K562 (cell line): ENCODE data around the gene TCP11. TPM values are rescaled to one million over a fixed set of nuclear protein-coding genes. Genes with fewer than 3 reads are reported as not detected.

Experiments
- BHLHE40 ChIP-seq: IDR thresholded peaks from 2 replicates; pipeline ENCODE4 v1.6.1; 2011; ENCODE audit warnings: low read length, improper control_type of control experiment
- CREBBP ChIP-seq: IDR thresholded peaks from one replicate; pipeline ENCODE4 v1.6.1; 2012; ENCODE audit warnings: low read depth, mild to moderate bottlenecking, control low read depth, inconsistent platforms, low read length
- DMBX1 ChIP-seq: fragments of 250-450 bp; sonication (Bioruptor Pico); IDR thresholded peaks from 2 replicates; pipeline ENCODE4 v1.8.0; 2022; ENCODE audit warnings: inconsistent platforms, mild to moderate bottlenecking, moderate library complexity, borderline replicate concordance
- EP400 ChIP-seq: fragments of 450-650 bp; IDR thresholded peaks from 2 replicates; pipeline ENCODE4 v1.6.1; 2017; ENCODE audit warnings: antibody characterized with exemption, mild to moderate bottlenecking, moderate library complexity
- HSF4 ChIP-seq: fragments of 250-450 bp; sonication (Bioruptor Pico); IDR thresholded peaks from 2 replicates; pipeline ENCODE4 v2.1.2; 2022; ENCODE audit warnings: mild to moderate bottlenecking, moderate library complexity, borderline replicate concordance
- KAT8 ChIP-seq: fragments of 450-650 bp; IDR thresholded peaks from 2 replicates; pipeline ENCODE4 v1.6.1; 2016; ENCODE audit warnings: low read depth, mild to moderate bottlenecking
- MCM2 ChIP-seq: fragments of 450-650 bp; IDR thresholded peaks from 2 replicates; pipeline ENCODE4 v1.6.1; 2017; ENCODE audit warnings: low read depth, mild to moderate bottlenecking
- MGA ChIP-seq: fragments of 450-650 bp; IDR thresholded peaks from 2 replicates; pipeline ENCODE4 v1.6.1; 2016; ENCODE audit warnings: mild to moderate bottlenecking, moderate library complexity
- RFX1 ChIP-seq: fragments of 450-650 bp; IDR thresholded peaks from 2 replicates; pipeline ENCODE4 v1.6.1; 2016; ENCODE audit warnings: mild to moderate bottlenecking, moderate library complexity
- SMAD3 ChIP-seq: fragments of 450-650 bp; formaldehyde crosslinking; conservative IDR thresholded peaks from 2 replicates; pipeline ENCODE4 v1.4.0; 2020; ENCODE audit warnings: mild to moderate bottlenecking
- TFE3 ChIP-seq: fragments of 450-650 bp; formaldehyde crosslinking; IDR thresholded peaks from 2 replicates; pipeline ENCODE4 v1.4.0; 2020; ENCODE audit warnings: mild to moderate bottlenecking, mixed read lengths
- ZNF263 ChIP-seq: sonication (generic); formaldehyde crosslinking; IDR thresholded peaks from 2 replicates; pipeline ENCODE4 v1.8.0; 2022; ENCODE audit warnings: mild to moderate bottlenecking, missing genetic modification reagents, borderline replicate concordance
- ZSCAN29 ChIP-seq: fragments of 450-650 bp; IDR thresholded peaks from 2 replicates; pipeline ENCODE4 v1.6.1; 2017
- polyA plus RNA-seq, 8 experiments: library from polyadenylated mRNA; depleted of rRNA in 4 of 8; stranded (reverse) in 5 of 8; unstranded in 3 of 8; fragments of >200 nt; fragmentation: Nextera tagmentation in 2 of 8; fragmentation: Illumina TruSeq in 1 of 8; extraction: Ambion mirVana in 2 of 8; extraction: Trizol in 1 of 8; gene quantifications; 2 replicates each; pipeline versions ENCODE4 v1.2.1 to v1.2.3, GENCODE V29; 2011 to 2014; ENCODE audit warnings: inconsistent platforms in 1 of 8, missing spikeins in 1 of 8
- total RNA-seq, 7 experiments: library from RNA; depleted of rRNA in 6 of 7; stranded (reverse); fragments of >200 nt in 6 of 7; fragmentation: Illumina TruSeq in 2 of 7; extraction: Trizol in 2 of 7; gene quantifications; 2 replicates each; pipeline versions ENCODE4 v1.2.1 to v1.2.3, GENCODE V29; 2011 to 2021; ENCODE audit warnings: low replicate concordance in 1 of 7
- TF ChIP-seq, protein P1 (sequence below), 2 experiments: IDR thresholded peaks; 2 replicates each; pipeline ENCODE4 v1.6.1; 2011; ENCODE audit warnings: borderline replicate concordance in 1 of 2, control low read depth in 1 of 2, low read depth in 1 of 2, low read length in 1 of 2, mild to moderate bottlenecking in 1 of 2, mixed read lengths in 1 of 2, moderate library complexity in 1 of 2; ENCODE audit not compliant: insufficient read depth in 1 of 2, insufficient read length in 1 of 2, poor library complexity in 1 of 2, severe bottlenecking in 1 of 2; ENCODE audit errors: extremely low read depth in 1 of 2

Gene TCP11
- total and polyA plus RNA-seq, 9 of the 15 experiments (the other 6 are each of a cell fraction or from before 2014, with no cell fraction given): not detected

- TF ChIP-seq, protein P1, sequence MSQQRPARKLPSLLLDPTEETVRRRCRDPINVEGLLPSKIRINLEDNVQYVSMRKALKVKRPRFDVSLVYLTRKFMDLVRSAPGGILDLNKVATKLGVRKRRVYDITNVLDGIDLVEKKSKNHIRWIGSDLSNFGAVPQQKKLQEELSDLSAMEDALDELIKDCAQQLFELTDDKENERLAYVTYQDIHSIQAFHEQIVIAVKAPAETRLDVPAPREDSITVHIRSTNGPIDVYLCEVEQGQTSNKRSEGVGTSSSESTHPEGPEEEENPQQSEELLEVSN (IDR thresholded peaks at IDR 0.05; ENCODE audit: borderline replicate concordance in 1 of 2, extremely low read depth in 1 of 2, insufficient read depth in 1 of 2, insufficient read length in 1 of 2, low read depth in 1 of 2, low read length in 1 of 2, poor library complexity in 1 of 2, severe bottlenecking in 1 of 2): peak; percentile 90 to 97
- TF ChIP-seq CREBBP (no peak), MGA (peak; percentile 91), TFE3 (CRISPR knock-in tag) (no peak), DMBX1 (no peak), HSF4 (CRISPR knock-in tag) (no peak), ZSCAN29 (no peak), ZNF263 (CRISPR knock-in tag) (no peak), EP400 (no peak), MCM2 (no peak), SMAD3 (no peak), RFX1 (peak; percentile 55), KAT8 (no peak), BHLHE40 (peak; percentile 89)
These were observed at the start of gene TCP11 (continued) for GRCh38 chr6:35141007-35141655.
